Measurements from ENCODE around the gene RNASE4. TPM values are rescaled to one million over a fixed set of nuclear protein-coding genes. Genes with fewer than 3 reads are reported as not detected.

RNASE4 gene
- total RNA-seq, 1 experiment from 2014 or later, result not detected

DNA sequence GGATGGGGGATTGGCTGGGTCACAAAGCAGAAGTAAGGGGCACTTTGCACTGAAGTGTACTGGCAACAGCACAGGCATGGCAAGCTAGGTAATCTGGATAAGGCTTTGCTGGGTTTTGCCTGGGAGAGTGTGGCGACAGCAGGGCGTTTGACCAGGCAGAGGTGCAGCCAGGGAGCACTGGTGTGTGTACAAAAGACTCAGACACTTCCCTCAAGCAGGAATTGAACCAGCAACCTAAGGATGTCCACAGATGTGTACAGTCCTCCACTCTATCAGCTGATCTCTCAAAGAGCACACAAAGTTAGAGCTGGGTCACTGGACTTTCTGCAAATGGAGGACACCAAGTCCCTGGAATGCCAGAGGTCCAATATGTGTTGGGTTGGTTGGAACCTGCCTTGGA is 15.4 kb upstream of the RNASE4 start:
- TF ChIP-seq, protein P1, sequence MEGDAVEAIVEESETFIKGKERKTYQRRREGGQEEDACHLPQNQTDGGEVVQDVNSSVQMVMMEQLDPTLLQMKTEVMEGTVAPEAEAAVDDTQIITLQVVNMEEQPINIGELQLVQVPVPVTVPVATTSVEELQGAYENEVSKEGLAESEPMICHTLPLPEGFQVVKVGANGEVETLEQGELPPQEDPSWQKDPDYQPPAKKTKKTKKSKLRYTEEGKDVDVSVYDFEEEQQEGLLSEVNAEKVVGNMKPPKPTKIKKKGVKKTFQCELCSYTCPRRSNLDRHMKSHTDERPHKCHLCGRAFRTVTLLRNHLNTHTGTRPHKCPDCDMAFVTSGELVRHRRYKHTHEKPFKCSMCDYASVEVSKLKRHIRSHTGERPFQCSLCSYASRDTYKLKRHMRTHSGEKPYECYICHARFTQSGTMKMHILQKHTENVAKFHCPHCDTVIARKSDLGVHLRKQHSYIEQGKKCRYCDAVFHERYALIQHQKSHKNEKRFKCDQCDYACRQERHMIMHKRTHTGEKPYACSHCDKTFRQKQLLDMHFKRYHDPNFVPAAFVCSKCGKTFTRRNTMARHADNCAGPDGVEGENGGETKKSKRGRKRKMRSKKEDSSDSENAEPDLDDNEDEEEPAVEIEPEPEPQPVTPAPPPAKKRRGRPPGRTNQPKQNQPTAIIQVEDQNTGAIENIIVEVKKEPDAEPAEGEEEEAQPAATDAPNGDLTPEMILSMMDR (conservative IDR thresholded peaks at IDR 0.05), result no peak
- no peaks in the 10 kb centered on the region for H3K36me3 Mint-ChIP-seq (ENCODE audit: insufficient read depth in 1 of 3, low read depth in 3 of 3)
- H2BK20ac ChIP-seq (ENCODE audit: low read depth, low read length, poor library complexity, severe bottlenecking), result no peak overlapping the region
- no peak overlapping the region for H4K91ac ChIP-seq (ENCODE audit: insufficient read length, low read depth, low read length)
- H3K79me1 ChIP-seq (ENCODE audit: insufficient read depth, low read depth, low read length, poor library complexity, severe bottlenecking), result no peaks in the 10 kb centered on the region
- H3K23me2 ChIP-seq (ENCODE audit: insufficient read length, low read depth, low read length, poor library complexity, severe bottlenecking), result no peaks in the 10 kb centered on the region
- H3K4me1 ChIP-seq (ENCODE audit: insufficient read depth, low read length), result no peaks in the 10 kb centered on the region
- no CpG with 5 or more reads among the region's 2 CpGs for WGBS (ENCODE audit: extremely low coverage, insufficient read length, low lambda C conversion rate)
- H3K18ac ChIP-seq (ENCODE audit: insufficient read length, low read depth, low read length), result no peak overlapping the region
- H2BK15ac ChIP-seq (ENCODE audit: low read depth, low read length), result no peak overlapping the region
- no peak overlapping the region for H3K4me3 Mint-ChIP-seq
- H4K20me1 ChIP-seq (ENCODE audit: control insufficient read depth, insufficient read depth, insufficient read length), result peaks cover 3% of the 10 kb centered on the region
- H3K79me2 ChIP-seq (ENCODE audit: insufficient read depth, low read length), result no peaks in the 10 kb centered on the region
- no peak overlapping the region for H3K23ac ChIP-seq (ENCODE audit: insufficient read length, low read depth, low read length)
- H3K9me3 ChIP-seq (ENCODE audit: control insufficient read depth, low read depth, low read length), result no peaks in the 10 kb centered on the region
- H3K27me3 ChIP-seq (ENCODE audit: insufficient read depth, low read length), result no peaks in the 10 kb centered on the region
- no peaks in the 10 kb centered on the region; a peak in 1 of 5 replicates for H3K9me3 Mint-ChIP-seq
- peaks cover 0 to 4% of the 10 kb centered on the region in 2 experiments; a peak in 2 of 4 replicates for H3K4me1 Mint-ChIP-seq
- no peak overlapping the region for H3K4me2 ChIP-seq (ENCODE audit: insufficient read depth, insufficient read length, low read length)
- no peak overlapping the region for H2BK120ac ChIP-seq (ENCODE audit: low read depth, low read length, poor library complexity, severe bottlenecking)
- H2AK5ac ChIP-seq (ENCODE audit: insufficient read length, low read length), result no peak overlapping the region
- no peak overlapping the region for H3K27ac Mint-ChIP-seq
- no peak overlapping the region for H2AFZ ChIP-seq (ENCODE audit: low read length)
- no peak overlapping the region for H3K4ac ChIP-seq (ENCODE audit: low read depth, low read length)
- H3K27me3 Mint-ChIP-seq (ENCODE audit: low read depth), result peaks cover 27% of the 10 kb centered on the region
- no peak overlapping the region for H2BK12ac ChIP-seq (ENCODE audit: insufficient read length, low read depth, low read length)
- H3K9ac ChIP-seq (ENCODE audit: extremely low read depth, insufficient read length, low read length), result no peak overlapping the region
- no peak overlapping the region for H2BK5ac ChIP-seq (ENCODE audit: insufficient read length, low read length)
- DNase-seq, result no peak
- no peak overlapping the region for H3K14ac ChIP-seq (ENCODE audit: insufficient read depth, low read length)
- no peak overlapping the region for H4K5ac ChIP-seq (ENCODE audit: insufficient read length, low read depth, low read length)
- H4K8ac ChIP-seq (replicated peaks; ENCODE audit: insufficient read length, low read depth, low read length), result no peak overlapping the region
- no peak overlapping the region for H3K27ac ChIP-seq (ENCODE audit: insufficient read length, low read depth, low read length)
- H3K56ac ChIP-seq (ENCODE audit: insufficient read length, low read depth, low read length), result no peak overlapping the region
- H3T11ph ChIP-seq (ENCODE audit: low read length), result no peak overlapping the region
